GM19239 (cell line): ENCODE data around the gene CCL22.
"Not testable (repeated sequence)": the region's sequence is repeated elsewhere in the genome, so short reads cannot be mapped to it uniquely, and the experiment has no call there.

Source experiments
- DNase-seq: peaks from one replicate; pipeline ENCODE4 v3.0.0; 2011; ENCODE audit warnings: low spot score; ENCODE audit not compliant: insufficient read length
- FAIRE-seq: peaks from 2 replicates; lab custom pipeline; 2011; peaks lifted over from hg19 to GRCh38; lab: Jason Lieb, UNC

CCL22 gene

GRCh38 chr16:57373117-57373947 lies 14.7 kb downstream of the CCL22 start:
- FAIRE-seq = peak; percentile 40
- DNase-seq = no peak

- peak; percentile 49 for FAIRE-seq
Measured at GRCh38 chr16:57374067-57374534, 15.5 kb downstream of the CCL22 start.

GRCh38 chr16:57374925-57375465 lies 16.4 kb downstream of the CCL22 start:
- FAIRE-seq, DNase-seq: not testable (repeated sequence)

More at GRCh38 chr16:57374067-57374534, 15.5 kb downstream of the CCL22 start:
- DNase-seq = no peak

- FAIRE-seq (no peak), DNase-seq (no peak)
Measured at GRCh38 chr16:57376313-57376818, 17.8 kb downstream of the CCL22 start.

GRCh38 chr16:57377080-57377841 lies 18.7 kb downstream of the CCL22 start:
- FAIRE-seq = peak; percentile 93
- DNase-seq = peak; percentile 46

GRCh38 chr16:57379579-57379978 lies 21.0 kb downstream of the CCL22 start:
- FAIRE-seq (no peak), DNase-seq (no peak)

- no peak for FAIRE-seq
- DNase-seq = no peak
Measured at GRCh38 chr16:57380671-57381462, 22.3 kb downstream of the CCL22 start.

GRCh38 chr16:57381791-57382534 lies 23.4 kb downstream of the CCL22 start:
- DNase-seq (no peak), FAIRE-seq (no peak)

- FAIRE-seq (no peak), DNase-seq (no peak)
Measured at GRCh38 chr16:57382535-57383275, 24.1 kb downstream of the CCL22 start.

- FAIRE-seq = no peak
- DNase-seq = no peak
Measured at GRCh38 chr16:57383276-57384247, 25.0 kb downstream of the CCL22 start.

- DNase-seq (no peak), FAIRE-seq (peak; percentile 11)
Measured at GRCh38 chr16:57384248-57385070, 25.9 kb downstream of the CCL22 start.

- DNase-seq (no peak), FAIRE-seq (no peak)
Measured at GRCh38 chr16:57385083-57385482, 26.5 kb downstream of the CCL22 start.

- DNase-seq (no peak), FAIRE-seq (no peak)
Measured at GRCh38 chr16:57386381-57386951, 27.9 kb downstream of the CCL22 start.

- FAIRE-seq (peak; percentile 31), DNase-seq (no peak)
Measured at GRCh38 chr16:57387598-57388354, 29.2 kb downstream of the CCL22 start.

- FAIRE-seq = peak; percentile 65
- DNase-seq = no peak
Measured at GRCh38 chr16:57388359-57389086, 29.9 kb downstream of the CCL22 start.
